Activated CD8-positive, alpha-beta memory T cell treated with anti-CD3 and anti-CD28 coated beads, Interleukin-2, amount 50 U/mL, for 1 hour (primary cell): ENCODE data around the gene TOR1AIP2.

Experiments used
- DNase-seq: peaks from one replicate; pipeline ENCODE4 v3.0.0-alpha.2; 2020; ENCODE audit errors: extremely low read depth

TOR1AIP2 gene

GRCh38 chr1:179877586-179878265 lies at the start of gene TOR1AIP2:
TOR1AIP2 (minus strand) TSS chr1:179877803; CDS start chr1:179852665, 25,138 bp downstream.
- peak; percentile 58 for DNase-seq

- no peak for DNase-seq
Observed at GRCh38 chr1:179926850-179927205, 49.2 kb upstream of the TOR1AIP2 start.

- no peak for DNase-seq
Observed at GRCh38 chr1:179925922-179926849, 48.6 kb upstream of the TOR1AIP2 start.

- no peak for DNase-seq
Observed at GRCh38 chr1:179925302-179925701, 47.7 kb upstream of the TOR1AIP2 start.

GRCh38 chr1:179924268-179924667 lies 46.7 kb upstream of the TOR1AIP2 start:
- DNase-seq, result no peak

GRCh38 chr1:179923029-179923428 lies 45.4 kb upstream of the TOR1AIP2 start:
- DNase-seq, result no peak

- DNase-seq, result no peak
Observed at GRCh38 chr1:179921981-179922872, 44.6 kb upstream of the TOR1AIP2 start.

GRCh38 chr1:179921472-179921871 lies 43.9 kb upstream of the TOR1AIP2 start:
- no peak for DNase-seq

- DNase-seq, result no peak
Observed at GRCh38 chr1:179917601-179918429, 40.2 kb upstream of the TOR1AIP2 start.

- no peak for DNase-seq
Observed at GRCh38 chr1:179911812-179912211, 34.2 kb upstream of the TOR1AIP2 start.

GRCh38 chr1:179910934-179911333 lies 33.3 kb upstream of the TOR1AIP2 start:
- DNase-seq, result no peak

GRCh38 chr1:179889589-179889988 lies 12.0 kb upstream of the TOR1AIP2 start:
- DNase-seq, result no peak

- DNase-seq, result no peak
Observed at GRCh38 chr1:179888071-179888470, 10.5 kb upstream of the TOR1AIP2 start.

GRCh38 chr1:179883745-179884138 lies 6.1 kb upstream of the TOR1AIP2 start:
- peak; percentile 68 for DNase-seq

GRCh38 chr1:179883040-179883744 lies 5.6 kb upstream of the TOR1AIP2 start:
- DNase-seq, result peak; percentile 5

- peak; percentile 89 for DNase-seq
Observed at GRCh38 chr1:179882253-179883039, 4.8 kb upstream of the TOR1AIP2 start, which contains the start of gene TOR1AIP1. TOR1AIP1 (plus strand) TSS chr1:179882285; CDS start chr1:179882503, 218 bp downstream.

GRCh38 chr1:179881642-179882252 lies 4.1 kb upstream of the TOR1AIP2 start:
- no peak for DNase-seq

GRCh38 chr1:179879797-179880196 lies 2.2 kb upstream of the TOR1AIP2 start:
- no peak for DNase-seq

GRCh38 chr1:179876300-179876715 lies 1.3 kb downstream of the TOR1AIP2 start:
- DNase-seq, result no peak
